Activated CD8-positive, alpha-beta memory T cell treated with anti-CD3 and anti-CD28 coated beads for 1 hour (primary cell): ENCODE results near the gene SYT8.
"Not testable (repeated sequence)": the region's sequence is repeated elsewhere in the genome, so short reads cannot be mapped to it uniquely, and the experiment has no call there.

Experiments
- DNase-seq, 2 donors: peaks; one replicate each; pipeline ENCODE4 v3.0.0-alpha.2; 2020; ENCODE audit warnings: low read depth in 1 of 2; ENCODE audit errors: extremely low read depth in 1 of 2

The SYT8 gene

DNA sequence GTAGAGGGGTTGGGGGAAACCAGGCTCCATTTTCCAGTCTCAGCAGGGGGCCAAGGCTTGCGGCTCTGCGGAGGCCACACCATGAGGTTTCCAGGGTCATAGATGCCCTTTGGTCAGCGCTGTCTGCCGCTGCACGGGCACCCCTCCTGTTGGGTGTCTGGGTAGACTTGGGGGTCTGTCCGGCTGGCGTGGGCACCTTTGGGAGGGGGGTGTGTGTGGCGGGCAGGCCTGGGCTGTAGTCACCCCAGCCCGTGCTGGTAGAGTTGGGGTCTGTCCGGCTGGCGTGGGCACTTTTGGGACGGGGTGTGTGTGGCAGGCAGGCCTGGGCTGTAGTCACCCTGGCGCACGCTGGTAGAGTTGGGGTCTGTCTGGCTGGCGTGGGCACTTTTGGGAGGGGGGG lies 36.7 kb downstream of the SYT8 start:
- DNase-seq = no peak

DNA sequence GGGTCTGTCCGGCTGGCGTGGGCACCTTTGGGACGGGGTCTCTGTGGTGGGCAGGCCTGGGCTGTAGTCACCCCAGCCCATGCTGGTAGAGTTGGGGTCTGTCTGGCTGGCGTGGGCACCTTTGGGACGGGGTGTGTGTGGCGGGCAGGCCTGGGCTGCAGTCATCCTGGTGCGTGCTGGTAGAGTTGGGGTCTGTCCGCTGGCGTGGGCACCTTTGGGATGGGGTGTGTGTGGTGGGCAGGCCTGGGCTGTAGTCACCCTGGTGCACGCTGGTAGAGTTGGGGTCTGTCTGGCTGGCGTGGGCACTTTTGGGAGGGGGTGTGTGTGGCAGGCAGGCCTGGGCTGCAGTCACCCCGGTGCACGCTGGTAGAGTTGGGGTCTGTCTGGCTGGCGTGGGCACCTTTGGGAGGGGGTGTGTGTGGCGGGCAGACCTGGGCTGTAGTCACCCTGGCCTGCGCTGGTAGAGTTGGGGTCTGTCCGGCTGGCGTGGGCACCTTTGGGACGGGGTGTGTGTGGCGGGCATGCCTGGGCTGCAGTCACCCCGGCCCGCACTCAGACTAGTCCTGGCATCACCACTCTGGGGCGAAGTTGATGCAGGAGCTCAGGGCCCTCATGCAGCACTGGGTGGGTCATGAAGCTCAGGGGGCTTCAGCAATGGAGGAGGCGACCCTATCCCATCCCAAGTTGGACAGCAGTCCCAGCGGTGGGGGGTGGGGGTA lies 37.6 kb downstream of the SYT8 start:
- DNase-seq = no peak

DNA sequence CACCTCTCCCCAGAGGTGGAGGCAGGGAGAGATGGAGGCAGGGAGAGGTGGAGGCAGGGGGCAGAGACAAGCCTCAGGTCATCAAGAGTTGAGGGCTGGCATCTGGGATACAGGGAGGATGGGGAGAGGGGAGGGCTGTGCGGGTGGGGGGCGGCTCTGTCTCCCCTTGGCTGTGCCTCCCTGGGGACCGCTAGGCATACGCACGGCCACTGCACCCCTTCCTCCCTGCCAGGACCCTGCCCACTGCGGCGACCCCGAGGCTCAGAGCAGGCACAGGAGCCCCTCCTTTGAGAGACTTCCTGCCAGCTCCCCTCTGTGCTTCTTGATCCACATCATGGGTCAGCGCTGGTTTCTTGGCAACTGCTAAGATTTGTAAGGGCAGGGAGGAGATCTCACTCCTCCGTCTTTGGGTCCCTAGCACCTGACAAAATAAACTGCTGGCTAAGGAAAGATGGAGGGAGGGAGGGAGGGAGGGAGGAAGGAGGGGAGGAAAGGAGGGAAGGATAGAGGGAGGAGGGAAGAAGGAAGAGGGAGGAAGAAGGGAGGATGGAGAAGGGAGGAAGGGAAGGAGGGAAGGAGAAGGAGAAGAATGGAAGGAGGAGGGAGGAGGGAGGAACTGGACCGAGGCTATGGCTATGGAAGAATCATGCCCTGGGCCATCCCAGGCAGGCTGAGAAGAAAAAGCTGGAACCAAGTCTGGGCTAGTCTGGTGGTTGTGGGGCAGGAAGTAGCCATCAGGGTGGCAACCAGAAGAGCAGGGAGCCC lies 38.4 kb downstream of the SYT8 start:
- DNase-seq = no peak

DNA sequence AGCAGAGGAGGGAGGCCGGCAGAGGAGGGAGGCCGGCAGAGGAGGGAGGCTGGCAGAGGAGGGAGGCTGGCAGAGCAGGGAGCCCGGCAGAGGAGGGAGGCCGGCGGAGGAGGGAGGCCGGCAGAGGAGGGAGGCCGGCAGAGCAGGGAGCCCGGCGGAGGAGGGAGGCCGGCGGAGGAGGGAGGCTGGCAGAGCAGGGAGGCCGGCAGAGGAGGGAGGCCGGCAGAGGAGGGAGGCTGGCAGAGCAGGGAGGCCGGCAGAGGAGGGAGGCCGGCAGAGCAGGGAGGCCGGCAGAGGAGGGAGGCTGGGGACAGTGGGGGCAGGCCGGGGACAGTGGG lies 39.0 kb downstream of the SYT8 start:
- DNase-seq = not testable (repeated sequence)

DNA sequence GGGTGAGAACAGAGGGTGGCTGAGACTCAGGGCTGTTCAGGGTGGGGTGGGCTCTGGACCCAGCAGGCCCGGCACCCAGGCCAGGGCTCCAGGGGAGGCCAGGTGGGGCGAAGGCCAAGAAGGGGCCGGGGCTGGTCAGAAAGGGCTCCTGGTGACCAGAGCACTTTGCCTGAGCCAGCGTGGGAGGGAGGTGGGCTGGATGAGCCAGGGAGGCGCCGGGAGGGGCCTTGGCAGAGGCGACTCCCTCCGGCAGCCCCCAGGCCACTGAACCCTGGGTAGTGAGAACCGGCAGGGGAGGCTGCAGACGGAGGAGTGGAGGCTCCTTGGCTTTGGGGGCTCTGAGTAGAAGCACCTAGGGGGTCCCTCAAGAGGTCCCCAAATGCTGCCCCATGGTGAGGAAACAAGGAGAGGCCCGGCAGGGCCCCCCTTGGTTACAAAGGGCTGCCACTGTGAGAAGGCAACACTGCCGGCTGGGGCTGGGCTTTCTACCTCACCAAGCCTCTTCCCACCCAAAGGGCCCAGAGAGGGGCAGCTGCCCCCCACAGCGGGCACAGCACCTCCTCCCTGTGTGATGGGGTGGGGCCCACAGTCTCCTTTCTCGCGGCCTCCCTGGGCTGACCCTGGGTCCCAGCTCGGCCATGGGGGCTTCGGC lies 39.8 kb downstream of the SYT8 start:
- DNase-seq = not testable (repeated sequence)

DNA sequence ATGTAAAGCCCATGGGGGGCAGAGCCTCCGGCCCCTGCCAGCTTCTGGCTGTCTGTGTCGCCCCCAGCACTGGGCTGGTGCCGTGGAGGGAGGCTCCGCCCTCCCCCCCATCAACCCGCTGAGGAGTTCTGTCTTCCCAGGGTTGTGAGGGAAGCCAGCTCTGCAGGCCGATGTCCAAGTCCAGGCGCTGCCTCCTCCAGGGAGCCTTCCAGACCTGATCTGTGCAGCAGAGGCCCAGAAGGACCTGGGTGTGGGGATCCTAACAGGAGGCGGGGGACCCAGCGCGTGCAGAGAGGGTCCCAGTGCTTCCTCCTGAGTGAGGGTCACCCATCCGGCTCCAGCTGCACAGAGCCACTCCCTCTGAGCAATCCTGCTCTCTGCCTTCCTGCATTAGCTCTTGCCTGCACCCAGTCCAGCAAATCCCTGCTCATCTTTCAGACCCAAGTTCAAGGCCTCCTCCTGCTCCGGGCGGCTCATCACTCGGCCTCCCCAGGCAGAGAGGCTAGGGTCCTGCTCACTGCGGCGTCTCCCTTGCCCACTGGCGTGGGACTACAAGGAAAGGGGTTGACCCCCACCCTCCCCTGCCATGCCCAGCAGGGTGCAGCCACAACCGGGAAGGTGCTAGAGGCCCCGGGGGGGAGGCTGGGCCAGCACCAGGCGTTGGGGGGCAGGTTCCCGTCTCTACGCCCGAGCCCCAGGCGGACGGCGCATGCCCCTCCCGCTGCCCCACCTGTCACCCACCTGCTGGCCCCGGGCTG lies 40.5 kb downstream of the SYT8 start:
- DNase-seq = no peak

DNA sequence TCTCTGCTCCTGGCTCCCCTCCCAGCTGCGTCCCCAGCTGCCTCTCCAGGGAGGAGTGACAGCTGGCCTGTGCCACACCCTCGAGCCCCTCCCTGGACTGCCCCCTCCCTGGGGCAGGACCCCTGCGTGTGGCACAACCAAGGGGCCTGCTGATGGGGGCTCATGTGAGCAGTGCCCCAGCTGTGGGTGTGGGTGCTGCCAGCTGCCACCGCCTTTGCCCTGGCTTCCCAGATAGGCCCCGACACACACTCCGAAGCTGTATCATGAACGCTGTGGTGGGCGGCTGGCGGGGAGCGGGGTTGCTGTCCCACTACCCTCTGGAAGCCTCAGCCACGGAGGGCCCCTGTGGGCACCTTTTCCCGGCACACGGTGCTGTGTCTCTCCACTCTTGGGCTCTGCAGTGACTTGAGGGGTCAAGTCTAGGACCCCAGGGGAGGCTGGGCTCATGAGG lies 41.1 kb downstream of the SYT8 start:
- not testable (repeated sequence) for DNase-seq

DNA sequence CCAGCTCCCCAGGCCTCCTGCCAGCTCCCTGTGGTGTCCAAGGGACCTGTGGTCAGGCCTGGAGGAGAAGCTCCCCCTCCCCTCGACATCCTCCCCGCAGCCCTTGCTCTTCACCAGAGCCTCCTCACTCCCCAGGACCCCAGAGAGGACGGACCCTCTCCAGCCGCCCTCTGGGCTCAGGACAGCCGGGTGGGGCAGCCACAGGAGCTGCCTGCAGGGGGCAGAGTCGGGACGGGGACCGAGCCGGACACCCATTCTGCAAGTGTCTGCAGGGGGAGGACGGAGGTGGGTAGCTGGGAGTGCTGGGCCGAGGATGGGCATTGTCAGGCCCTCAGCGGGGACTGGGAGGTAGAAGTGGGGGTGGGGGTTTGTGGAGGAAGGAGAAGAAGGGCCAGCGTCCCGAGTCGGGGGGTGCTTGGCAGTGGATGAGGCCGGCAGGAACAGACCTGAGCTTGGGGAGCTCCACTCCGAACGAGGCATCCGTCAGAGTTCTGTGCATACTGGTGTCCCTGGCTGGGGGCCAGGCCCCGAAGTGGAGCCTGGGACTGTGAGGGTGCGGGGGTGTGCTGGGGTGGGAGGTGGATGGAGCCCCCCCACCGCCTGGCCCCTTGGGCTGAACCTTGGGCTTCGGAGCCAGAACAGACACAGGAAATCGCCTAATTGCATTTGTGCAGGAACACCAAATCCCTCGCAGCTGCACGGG lies 41.7 kb downstream of the SYT8 start:
- DNase-seq = no peak

DNA sequence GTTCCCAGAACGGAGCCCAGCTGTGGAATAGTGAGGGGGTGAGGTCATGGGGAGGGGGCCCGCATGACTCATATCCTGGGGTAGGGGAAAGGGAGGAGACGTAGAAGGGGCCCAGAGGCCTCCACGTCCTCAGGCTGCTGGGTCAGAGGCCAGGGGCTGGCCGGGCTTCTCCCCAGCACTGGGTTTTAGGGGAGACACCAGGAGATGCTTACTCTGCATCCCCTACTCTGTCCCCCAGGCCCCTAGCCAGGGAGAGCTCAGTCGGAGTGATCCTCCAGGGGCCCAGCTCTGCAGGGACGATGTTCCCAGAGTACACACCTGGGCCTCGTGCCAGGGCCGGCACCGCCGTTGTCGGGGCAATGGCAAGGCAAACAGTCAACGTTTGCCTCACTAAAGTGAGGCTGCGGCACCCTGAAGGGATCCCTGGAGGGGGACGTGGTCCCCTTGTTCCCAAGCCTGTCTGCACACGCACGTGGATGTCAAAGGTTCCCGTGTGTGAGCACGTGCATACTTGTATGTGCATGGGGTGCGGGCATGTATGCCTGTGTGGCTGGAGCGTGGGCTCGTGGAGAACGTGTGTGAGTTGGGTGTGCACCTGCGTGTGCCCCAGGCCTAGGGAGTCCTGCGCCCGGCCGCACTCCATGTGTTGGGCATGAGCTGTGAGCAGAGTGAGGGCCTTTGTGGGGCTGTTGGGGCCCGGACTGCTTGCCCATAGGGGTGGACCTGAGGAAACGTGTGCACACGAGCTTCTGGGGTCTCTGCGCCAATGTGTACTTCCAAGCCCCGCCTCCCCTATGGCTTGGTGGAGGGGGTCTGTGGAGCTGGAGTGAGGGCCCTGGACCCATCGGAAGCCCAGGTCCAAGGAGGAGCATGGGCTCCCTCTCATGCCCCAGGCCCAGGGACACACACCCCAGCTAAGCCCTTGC lies 42.7 kb downstream of the SYT8 start:
- no peak for DNase-seq

DNA sequence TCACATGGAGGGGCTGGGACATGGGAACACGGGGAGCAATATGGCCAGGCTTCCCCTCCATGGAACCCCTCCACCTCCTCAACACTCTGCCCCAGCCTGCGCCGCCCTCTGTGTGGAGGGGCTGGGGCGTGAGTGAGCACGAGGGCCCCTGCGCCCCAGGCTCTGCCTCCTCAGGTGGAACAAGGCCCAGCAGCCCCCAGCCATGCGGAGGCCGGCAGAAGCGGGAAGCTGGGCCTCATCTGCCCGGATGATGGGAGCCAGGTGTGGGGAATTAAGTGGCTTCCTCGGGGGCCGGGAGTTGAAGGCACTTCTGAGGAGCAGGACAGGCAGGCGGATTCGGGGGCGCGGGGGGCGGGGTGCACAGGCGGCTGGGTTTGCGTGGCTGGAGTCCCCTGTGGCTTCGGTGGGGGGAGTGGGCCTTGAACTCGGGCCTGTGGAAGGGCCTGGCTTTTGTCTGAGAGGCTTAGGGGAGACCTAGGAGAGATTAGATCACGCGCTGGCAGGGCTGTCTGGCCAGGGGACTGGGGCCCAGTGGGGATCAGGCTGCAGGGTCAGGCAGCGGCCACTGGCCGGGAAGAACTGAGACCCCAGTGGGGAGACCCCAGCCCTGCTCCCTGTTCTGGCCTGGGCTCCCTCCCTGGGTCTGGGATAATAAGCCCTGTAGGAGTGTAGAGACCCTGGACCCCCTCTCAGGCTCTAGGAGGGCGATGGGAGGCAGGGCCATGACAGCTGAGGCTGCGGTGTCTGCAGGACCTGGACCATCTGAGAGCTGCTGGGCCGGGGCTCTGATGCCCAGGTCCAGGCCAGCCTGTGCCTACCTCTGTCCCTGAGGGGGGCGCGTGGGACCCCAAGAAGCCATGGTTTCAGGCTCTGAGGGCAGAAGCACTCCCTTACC lies 43.6 kb downstream of the SYT8 start:
- DNase-seq = no peak

DNA sequence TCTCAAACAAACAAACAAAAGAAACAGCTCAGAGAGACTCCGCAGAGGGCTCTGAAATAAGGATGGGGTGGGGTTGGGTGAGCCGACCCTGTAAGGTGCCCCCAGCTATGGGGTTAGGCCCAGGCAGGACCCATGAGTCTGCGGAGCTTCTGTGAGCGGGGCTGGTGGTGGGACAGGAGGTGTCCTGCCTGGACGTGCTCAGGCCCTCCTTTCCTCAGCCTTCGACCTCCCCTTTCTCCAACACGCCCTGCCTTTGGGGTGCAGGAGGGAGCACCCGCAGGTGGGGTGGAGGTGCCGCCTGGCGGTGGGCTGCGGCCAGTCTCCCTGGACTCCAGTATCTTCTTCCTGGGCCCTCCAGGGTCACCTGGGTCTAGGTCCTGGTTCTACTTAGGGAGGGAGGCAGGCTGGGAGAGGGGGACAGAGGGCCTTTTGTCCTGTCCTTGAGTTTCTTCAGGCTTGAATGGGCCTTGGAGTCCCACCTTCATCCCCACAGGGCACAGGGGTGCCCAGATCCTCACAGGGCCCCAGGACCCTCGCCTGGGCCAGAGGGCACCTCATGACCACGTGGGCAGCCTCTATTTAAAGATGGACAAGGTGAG lies 44.7 kb downstream of the SYT8 start:
- DNase-seq = no peak

DNA sequence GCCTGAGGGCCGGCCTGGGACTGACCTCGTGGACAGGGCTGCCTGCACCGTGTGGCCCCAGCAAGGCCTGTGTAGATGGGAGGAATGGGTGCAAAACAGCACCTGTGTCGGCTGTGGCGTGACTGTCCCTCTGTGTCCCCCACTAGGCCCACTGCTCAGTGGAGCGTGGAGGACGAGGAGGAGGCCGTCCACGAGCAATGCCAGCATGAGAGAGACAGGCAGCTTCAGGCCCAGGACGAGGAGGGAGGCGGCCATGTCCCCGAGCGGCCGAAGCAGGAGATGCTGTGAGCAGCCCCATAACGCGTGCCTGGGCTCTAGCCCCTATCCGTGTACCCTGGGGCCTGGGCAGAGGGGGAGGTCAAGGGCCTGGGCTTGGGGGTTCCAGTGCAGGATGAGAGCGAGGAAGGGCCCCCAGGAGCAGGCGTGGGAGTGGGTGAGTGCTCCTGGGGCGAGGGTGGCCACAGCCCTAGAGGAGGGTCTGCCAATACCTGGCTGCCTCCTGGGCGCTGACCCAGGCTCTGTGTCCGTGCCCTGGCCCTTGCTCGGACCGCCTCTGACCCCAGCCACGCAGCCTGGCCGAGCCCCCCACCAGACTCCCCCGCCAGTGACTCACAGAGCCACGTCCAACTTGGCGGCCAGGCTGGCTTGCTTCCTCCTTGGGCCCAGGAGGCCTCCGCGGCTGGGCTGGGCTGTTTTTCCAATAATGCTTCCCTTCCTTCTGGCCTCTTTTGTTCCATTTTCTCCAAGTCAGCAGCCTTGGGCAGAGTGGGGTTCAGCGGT lies 45.3 kb downstream of the SYT8 start:
- DNase-seq = no peak

DNA sequence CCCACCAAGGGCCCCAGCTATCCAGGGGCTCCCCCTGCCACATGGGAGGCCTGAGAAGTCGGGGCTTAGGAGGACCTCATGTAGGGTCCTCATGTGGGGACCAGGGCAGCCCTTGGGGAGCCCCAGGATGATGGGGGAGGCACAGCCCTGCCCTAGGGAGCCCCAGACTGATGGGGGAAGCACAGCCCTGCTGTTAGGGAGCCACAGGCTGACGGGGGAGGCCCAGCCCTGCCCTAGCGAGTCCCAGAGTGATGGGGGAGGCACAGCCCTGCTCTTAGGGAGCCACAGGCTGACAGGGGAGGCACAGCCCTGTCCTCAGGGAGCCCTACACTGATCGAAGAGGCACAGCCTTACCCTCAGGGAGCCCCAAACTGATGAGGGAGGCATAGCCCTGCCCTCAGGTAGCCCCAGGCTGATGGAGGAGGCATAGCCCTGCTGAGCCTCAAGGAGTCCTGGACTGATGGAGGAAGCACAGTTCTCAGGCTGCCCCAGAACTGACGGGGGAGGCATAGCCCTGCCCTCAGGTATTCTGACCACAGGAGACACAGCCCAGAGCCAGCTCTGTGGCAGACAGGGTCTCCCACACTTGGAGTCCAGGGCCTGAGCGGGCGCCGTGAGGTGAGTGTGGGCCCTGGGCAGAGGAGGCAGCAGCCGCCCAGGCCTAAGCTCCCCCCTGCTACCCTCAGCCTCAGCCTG lies 46.1 kb downstream of the SYT8 start:
- no peak for DNase-seq

DNA sequence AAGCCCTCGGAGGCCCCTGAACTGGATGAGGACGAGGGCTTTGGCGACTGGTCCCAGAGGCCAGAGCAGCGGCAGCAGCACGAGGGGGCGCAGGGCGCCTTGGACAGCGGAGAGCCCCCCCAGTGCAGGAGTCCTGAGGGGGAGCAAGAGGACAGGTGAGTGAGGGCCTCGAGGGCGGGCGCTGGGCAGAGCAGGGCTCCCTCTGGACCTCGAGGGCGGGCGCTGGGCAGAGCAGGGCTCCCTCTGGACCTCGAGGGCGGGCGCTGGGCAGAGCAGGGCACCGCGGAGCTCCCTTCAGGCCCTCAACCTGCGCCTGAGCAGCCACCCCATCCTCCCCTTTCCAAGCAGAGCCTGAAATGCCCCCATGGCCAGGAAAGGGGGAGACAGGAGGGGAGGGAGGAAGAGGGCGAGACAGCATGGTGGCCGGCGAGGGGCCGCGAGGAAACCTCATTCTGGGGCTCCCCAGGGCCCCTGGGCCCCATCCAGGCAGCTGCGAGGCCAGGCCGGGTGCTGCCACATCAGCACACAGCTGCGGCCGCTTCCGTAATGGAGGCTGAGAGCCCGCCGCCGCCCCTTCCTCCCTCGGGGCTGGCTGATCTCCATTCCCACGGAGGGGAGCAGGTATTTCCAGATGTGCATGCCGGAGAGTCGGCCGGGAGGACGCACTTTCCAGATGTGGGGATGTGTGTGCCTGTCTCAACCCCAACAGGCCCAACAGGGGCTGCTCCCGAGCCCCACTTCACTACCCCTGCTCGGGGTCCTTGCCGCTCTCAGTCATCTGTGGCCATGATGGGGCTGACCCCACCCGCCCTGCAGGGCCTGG lies 46.9 kb downstream of the SYT8 start:
- DNase-seq = no peak

DNA sequence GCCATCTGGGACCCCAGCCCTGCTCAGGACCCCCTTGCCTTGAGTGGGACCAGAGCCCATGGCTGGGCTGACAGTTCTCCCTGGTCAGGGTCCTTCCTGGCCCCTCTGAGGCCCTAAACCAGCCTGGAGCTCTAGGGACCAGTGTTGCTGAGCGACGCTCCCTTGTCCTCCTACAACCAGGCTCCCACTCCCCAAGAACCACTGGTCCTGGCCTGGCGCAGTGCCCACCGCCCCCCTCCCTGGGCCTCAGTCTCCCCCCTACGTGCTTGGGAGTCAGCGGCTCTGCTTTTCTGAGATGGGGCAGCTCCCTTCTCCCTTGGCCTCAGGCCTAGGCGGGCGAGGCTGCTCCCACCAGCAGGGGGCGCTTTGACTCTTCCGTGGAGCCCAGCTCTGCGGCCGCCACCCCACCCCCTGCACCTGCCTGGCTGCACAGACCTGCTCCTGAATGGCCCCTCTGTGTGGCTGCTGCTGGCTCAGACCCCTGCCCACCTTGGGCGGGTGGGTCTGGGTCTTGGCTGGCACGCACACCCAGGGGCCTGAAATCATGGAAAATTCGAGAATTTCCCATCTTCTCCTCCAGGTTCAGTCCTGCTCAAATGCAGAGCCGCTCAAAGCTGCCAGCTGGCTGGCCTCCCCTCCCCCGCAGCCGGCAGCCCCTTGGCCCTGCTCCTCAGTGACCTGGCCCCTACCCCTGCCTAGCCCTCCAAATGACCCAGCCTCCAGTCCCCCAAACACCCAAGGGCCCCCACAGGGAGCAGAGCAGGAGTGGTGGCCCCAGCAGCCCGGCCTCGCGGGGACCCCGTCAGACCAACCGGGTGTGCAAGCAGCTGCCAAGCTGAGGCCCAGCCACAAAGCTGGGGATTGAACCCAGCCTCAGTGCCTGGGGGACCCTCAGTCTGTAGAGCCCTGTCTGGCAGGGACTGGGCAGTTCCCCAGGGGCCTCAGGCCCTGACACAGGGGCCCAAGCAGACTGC lies 47.8 kb downstream of the SYT8 start:
- DNase-seq = peak; percentile 50 to 75
